ENCODE data around the gene RAI1.
A peak's percentile ranks its signal among the peaks of the same experiment; 100 is the strongest.

The RAI1 gene

GRCh38 chr17:17737961-17738894 is 57.0 kb downstream of the RAI1 start:
- DNase-seq, result no peak

GRCh38 chr17:17738901-17739300 is 57.6 kb downstream of the RAI1 start:
- no peak for DNase-seq

GRCh38 chr17:17739388-17740066 is 58.3 kb downstream of the RAI1 start:
- no peak for DNase-seq

- DNase-seq, result peak; percentile 23
These were observed 59.5 kb downstream of the RAI1 start for GRCh38 chr17:17740615-17741348.

GRCh38 chr17:17741349-17742023 is 60.2 kb downstream of the RAI1 start:
- DNase-seq, result no peak

GRCh38 chr17:17742133-17742621 is 60.9 kb downstream of the RAI1 start:
- DNase-seq, result no peak

GRCh38 chr17:17742688-17743390 is 61.6 kb downstream of the RAI1 start:
- no peak for DNase-seq

- no peak for DNase-seq
These were observed 62.3 kb downstream of the RAI1 start for GRCh38 chr17:17743391-17744112.

GRCh38 chr17:17744116-17744515 is 62.9 kb downstream of the RAI1 start:
- no peak for DNase-seq

GRCh38 chr17:17745476-17746455 is 64.5 kb downstream of the RAI1 start:
- no peak for DNase-seq

GRCh38 chr17:17748179-17748578 is 66.9 kb downstream of the RAI1 start:
- DNase-seq, result no peak

- DNase-seq, result no peak
These were observed 67.3 kb downstream of the RAI1 start for GRCh38 chr17:17748604-17749003.

GRCh38 chr17:17749025-17749772 is 67.9 kb downstream of the RAI1 start:
- no peak for DNase-seq

- DNase-seq, result peak; percentile 80
These were observed 68.7 kb downstream of the RAI1 start for GRCh38 chr17:17749921-17750320.

- DNase-seq, result peak; percentile 76
These were observed 69.6 kb downstream of the RAI1 start for GRCh38 chr17:17750881-17751280.

- DNase-seq, result peak; percentile 50
These were observed 70.3 kb downstream of the RAI1 start for GRCh38 chr17:17751489-17752088.

- DNase-seq, result peak; percentile 99
These were observed 71.0 kb downstream of the RAI1 start for GRCh38 chr17:17752089-17752820.

GRCh38 chr17:17752821-17753321 is 71.6 kb downstream of the RAI1 start:
- no peak for DNase-seq
